Neural cell (in vitro differentiated cells): ENCODE data around the gene CNNM2.

Experiments
- CTCF ChIP-seq: fragments of 450-650 bp; IDR thresholded peaks from 2 replicates; pipeline ENCODE4 v1.5.1; 2014; ENCODE audit warnings: antibody characterized with exemption, mild to moderate bottlenecking, moderate library complexity; ENCODE audit not compliant: poor library complexity, severe bottlenecking
- EP300 ChIP-seq: fragments of 450-650 bp; conservative IDR thresholded peaks from 2 replicates; pipeline ENCODE4 v1.6.1; 2014; ENCODE audit warnings: antibody characterized with exemption, mild to moderate bottlenecking, moderate library complexity; ENCODE audit not compliant: poor library complexity, severe bottlenecking

GRCh38 chr10:103077491-103078308, 159.6 kb downstream of the CNNM2 start:
- no peak for TF ChIP-seq CTCF
- no peak for TF ChIP-seq EP300
